HG02678 (cell line): ENCODE results near the gene HBA2.
"Not testable (repeated sequence)": the region's sequence is repeated elsewhere in the genome, so short reads cannot be mapped to it uniquely, and the experiment has no call there.

Experiments used
- ATAC-seq: cut with Tn5 transposase; IDR thresholded peaks from one replicate; pipeline ENCODE4 v1.9.1; 2021; ENCODE audit warnings: mild to moderate bottlenecking, moderate library complexity; ENCODE audit not compliant: unreplicated experiment

HBA2 gene

GRCh38 chr16:173928-174769 is 1.5 kb downstream of the HBA2 start:
- ATAC-seq, result not testable (repeated sequence)

- no peak for ATAC-seq
Observed at GRCh38 chr16:175011-175949, 2.6 kb downstream of the HBA2 start.

- not testable (repeated sequence) for ATAC-seq
Observed at GRCh38 chr16:176006-176405, 3.3 kb downstream of the HBA2 start.

GRCh38 chr16:176477-177382 is 4.1 kb downstream of the HBA2 start, which contains the start of gene HBA1:
TSS of gene HBA1 (plus strand) at chr16:176680. CDS start at chr16:176717, 37 bp downstream.
- ATAC-seq, result not testable (repeated sequence)

- ATAC-seq, result no peak
Observed at GRCh38 chr16:177394-177822, 4.7 kb downstream of the HBA2 start.

GRCh38 chr16:177981-178667 is 5.4 kb downstream of the HBA2 start:
- no peak for ATAC-seq

GRCh38 chr16:178668-179015 is 6.0 kb downstream of the HBA2 start:
- no peak for ATAC-seq

- ATAC-seq, result no peak
Observed at GRCh38 chr16:179211-180092, 6.8 kb downstream of the HBA2 start.

- no peak for ATAC-seq
Observed at GRCh38 chr16:180101-180675, 7.5 kb downstream of the HBA2 start, which contains the start of gene HBQ1. TSS of gene HBQ1 (plus strand) at chr16:180459. CDS start at chr16:180487, 28 bp downstream.

- ATAC-seq, result no peak
Observed at GRCh38 chr16:180681-181564, 8.2 kb downstream of the HBA2 start.

- no peak for ATAC-seq
Observed at GRCh38 chr16:181565-182021, 8.9 kb downstream of the HBA2 start.

GRCh38 chr16:183005-183404 is 10.3 kb downstream of the HBA2 start:
- no peak for ATAC-seq

- no peak for ATAC-seq
Observed at GRCh38 chr16:185213-185612, 12.5 kb downstream of the HBA2 start.

- ATAC-seq, result no peak
Observed at GRCh38 chr16:185691-186090, 13.0 kb downstream of the HBA2 start.

- ATAC-seq, result no peak
Observed at GRCh38 chr16:187330-187729, 14.7 kb downstream of the HBA2 start.

- ATAC-seq, result no peak
Observed at GRCh38 chr16:188674-189073, 16.0 kb downstream of the HBA2 start.

GRCh38 chr16:189604-190186 is 17.0 kb downstream of the HBA2 start:
- ATAC-seq, result no peak
